ENCODE results near the gene HTR3A.

The HTR3A gene

GRCh38 chr11:113991170-113991569, 16.3 kb downstream of the HTR3A start:
- Histone ChIP-seq H3K4me1 (ENCODE audit: control insufficient read depth, insufficient read depth, low read length) (peaks cover 3% of the 10 kb centered on the region; the same call in 1 of the 2 replicates), H3K36me3 (ENCODE audit: control insufficient read depth, insufficient read depth, low read length) (peaks cover 2% of the 10 kb centered on the region; the same call in 1 of the 2 replicates), H3K9me3 (ENCODE audit: control insufficient read depth, insufficient read depth, low read length) (no peaks in the 10 kb centered on the region), H3K4me3 (ENCODE audit: low read length) (no peak overlapping the region), H3K27ac (ENCODE audit: low read length) (no peak overlapping the region), H3K27me3 (ENCODE audit: control insufficient read depth, insufficient read depth, low read length) (no peaks in the 10 kb centered on the region)
- peak; percentile 43 for DNase-seq (ENCODE audit: low read depth, low spot score)
- WGBS (ENCODE audit: insufficient coverage, insufficient read length): no CpG with 5 or more reads among the region's 4 CpGs

DNA sequence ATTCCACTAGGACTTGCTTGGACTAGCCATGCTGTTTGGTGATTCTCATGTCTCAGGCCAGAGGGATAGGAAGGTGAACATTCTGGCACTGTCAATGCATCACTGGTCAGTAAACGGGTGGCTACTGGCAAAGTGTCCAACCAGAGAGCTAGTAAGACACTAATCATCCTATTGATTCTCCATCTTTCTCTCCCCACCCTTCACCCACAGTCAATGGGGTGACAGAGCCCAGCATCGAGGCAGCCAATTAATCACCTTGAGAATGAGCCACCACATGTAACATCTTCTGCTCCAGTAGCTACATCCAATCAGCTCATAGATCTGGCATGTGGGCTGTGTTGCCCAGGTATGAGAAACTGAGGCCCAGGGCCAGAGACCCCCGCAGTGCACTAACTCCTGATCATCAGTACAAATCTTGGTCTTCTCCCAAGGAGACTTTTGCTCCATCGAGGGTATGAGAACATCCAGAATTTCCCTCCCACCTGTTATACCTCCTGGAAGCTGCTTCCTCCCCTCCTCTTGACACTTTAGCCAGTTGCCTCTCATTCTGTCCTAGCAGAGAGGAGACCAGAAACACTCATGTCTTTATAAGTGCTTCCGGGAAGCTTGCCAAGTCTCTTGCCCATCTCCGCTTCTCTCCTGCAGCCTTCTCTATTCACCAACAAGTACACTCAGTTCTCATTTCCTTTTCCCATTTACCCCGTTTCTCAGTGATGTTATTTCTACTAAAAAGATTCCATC, 17.0 kb downstream of the HTR3A start:
- DNase-seq (ENCODE audit: low read depth, low spot score): no peak
- H3K4me1 ChIP-seq (ENCODE audit: control insufficient read depth, insufficient read depth, low read length): peaks cover 3% of the 10 kb centered on the region; the same call in 1 of the 2 replicates
- no peaks in the 10 kb centered on the region for H3K36me3 ChIP-seq (ENCODE audit: control insufficient read depth, insufficient read depth, low read length)
- no CpG with 5 or more reads among the region's 7 CpGs for WGBS (ENCODE audit: insufficient coverage, insufficient read length)
- H3K27me3 ChIP-seq (ENCODE audit: control insufficient read depth, insufficient read depth, low read length): no peaks in the 10 kb centered on the region
- no peak overlapping the region for H3K27ac ChIP-seq (ENCODE audit: low read length)
- no peak overlapping the region for H3K4me3 ChIP-seq (ENCODE audit: low read length)
- no peaks in the 10 kb centered on the region for H3K9me3 ChIP-seq (ENCODE audit: control insufficient read depth, insufficient read depth, low read length)

DNA sequence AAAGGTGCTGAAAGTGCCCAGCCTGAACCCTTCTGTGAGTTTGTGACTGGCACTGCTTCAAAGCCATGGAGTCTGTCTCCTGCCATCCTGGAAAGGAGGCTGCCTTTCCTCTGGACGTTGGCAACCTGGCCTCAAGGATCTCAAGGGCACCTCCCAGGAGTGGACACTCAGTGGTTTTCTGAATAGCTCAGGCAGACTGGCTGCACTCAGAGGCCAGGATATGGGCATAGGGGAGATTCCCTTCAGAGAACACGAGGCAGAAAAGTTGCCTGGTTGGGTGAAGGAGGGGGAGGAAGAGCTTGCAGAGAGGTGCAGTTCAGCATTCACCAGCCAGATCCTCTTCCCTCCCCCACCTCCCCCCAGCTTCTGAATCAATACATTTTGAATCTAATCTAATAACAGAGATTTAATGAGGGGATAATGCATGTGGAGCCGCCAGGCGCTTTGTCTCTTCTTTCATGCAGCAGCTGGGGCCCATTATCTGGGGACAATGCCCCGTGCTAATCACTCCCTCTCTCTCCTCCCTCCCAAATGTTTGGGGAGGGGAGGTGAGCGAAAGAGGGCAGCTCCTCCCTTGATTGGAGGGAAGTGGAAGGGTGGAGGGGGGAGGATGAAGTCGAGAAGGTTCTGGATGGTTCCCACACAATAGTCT, 17.7 kb downstream of the HTR3A start:
- DNase-seq (ENCODE audit: low read depth, low spot score): no peak
- no peak overlapping the region for H3K4me3 ChIP-seq (ENCODE audit: low read length)
- no CpG with 5 or more reads among the region's 7 CpGs for WGBS (ENCODE audit: insufficient coverage, insufficient read length)

GRCh38 chr11:113994077-113994954, 19.4 kb downstream of the HTR3A start:
- no peak for DNase-seq (ENCODE audit: low read depth, low spot score)
- Histone ChIP-seq H3K27me3 (ENCODE audit: control insufficient read depth, insufficient read depth, low read length) (no peaks in the 10 kb centered on the region), H3K4me3 (ENCODE audit: low read length) (no peak overlapping the region), H3K27ac (ENCODE audit: low read length) (no peak overlapping the region), H3K4me1 (ENCODE audit: control insufficient read depth, insufficient read depth, low read length) (peaks cover 3% of the 10 kb centered on the region), H3K9me3 (ENCODE audit: control insufficient read depth, insufficient read depth, low read length) (no peaks in the 10 kb centered on the region), H3K36me3 (ENCODE audit: control insufficient read depth, insufficient read depth, low read length) (no peaks in the 10 kb centered on the region)
- no CpG with 5 or more reads among the region's 6 CpGs for WGBS (ENCODE audit: insufficient coverage, insufficient read length)

More for the DNA sequence above, 17.7 kb downstream of the HTR3A start:
- Histone ChIP-seq H3K4me1 (ENCODE audit: control insufficient read depth, insufficient read depth, low read length) (peaks cover 3% of the 10 kb centered on the region; the same call in 1 of the 2 replicates), H3K36me3 (ENCODE audit: control insufficient read depth, insufficient read depth, low read length) (no peaks in the 10 kb centered on the region), H3K27me3 (ENCODE audit: control insufficient read depth, insufficient read depth, low read length) (no peaks in the 10 kb centered on the region), H3K27ac (ENCODE audit: low read length) (no peak overlapping the region), H3K9me3 (ENCODE audit: control insufficient read depth, insufficient read depth, low read length) (no peaks in the 10 kb centered on the region)

DNA sequence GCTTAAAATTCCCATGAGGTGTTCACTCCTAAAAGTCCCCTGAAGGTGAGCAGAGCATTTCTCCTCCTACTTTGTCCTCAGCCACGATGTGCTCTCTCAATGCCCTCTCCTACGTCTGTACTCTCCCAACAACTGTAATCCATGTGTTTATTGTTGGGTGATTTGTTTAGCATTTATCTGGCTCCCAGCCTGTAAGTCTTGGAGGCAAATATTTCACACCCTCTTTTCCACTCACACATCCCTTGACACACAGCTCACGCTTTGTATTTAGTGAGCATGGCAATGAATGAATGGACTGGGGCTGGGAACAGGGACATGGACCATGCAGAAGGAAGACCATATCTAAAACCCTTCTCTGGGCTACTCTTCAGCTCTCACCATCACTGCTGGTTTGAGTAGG, 22.6 kb downstream of the HTR3A start:
- no peaks in the 10 kb centered on the region for H3K36me3 ChIP-seq (ENCODE audit: control insufficient read depth, insufficient read depth, low read length)
- H3K4me3 ChIP-seq (ENCODE audit: low read length): no peak overlapping the region
- H3K27ac ChIP-seq (ENCODE audit: low read length): no peak overlapping the region
- DNase-seq (ENCODE audit: low read depth, low spot score): no peak
- WGBS (ENCODE audit: insufficient coverage, insufficient read length): no CpG with 5 or more reads among the region's 3 CpGs
- peaks cover 3% of the 10 kb centered on the region for H3K4me1 ChIP-seq (ENCODE audit: control insufficient read depth, insufficient read depth, low read length)
- H3K27me3 ChIP-seq (ENCODE audit: control insufficient read depth, insufficient read depth, low read length): no peaks in the 10 kb centered on the region
- no peaks in the 10 kb centered on the region for H3K9me3 ChIP-seq (ENCODE audit: control insufficient read depth, insufficient read depth, low read length)

DNA sequence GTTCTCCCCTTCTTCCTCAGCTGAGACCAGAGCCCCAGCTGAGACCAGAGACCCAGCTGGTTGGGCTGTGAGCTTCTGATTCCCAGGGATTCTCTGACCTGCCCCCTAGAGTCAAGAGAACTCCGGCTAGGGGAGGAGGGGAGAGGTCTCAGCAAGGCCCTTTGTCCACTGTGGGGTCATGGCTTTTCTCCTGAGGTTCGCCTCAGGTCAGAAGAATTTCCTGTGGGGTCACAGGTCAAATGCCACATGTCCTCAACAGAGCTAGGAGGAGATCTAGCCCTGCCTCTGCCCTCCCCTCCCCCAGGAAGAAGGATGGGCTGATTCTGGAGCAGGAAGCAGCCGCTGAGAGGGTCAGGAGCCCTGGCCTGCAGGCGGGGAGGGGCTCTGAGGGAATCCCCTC, 23.7 kb downstream of the HTR3A start:
- WGBS (ENCODE audit: insufficient coverage, insufficient read length): no CpG with 5 or more reads among the region's 4 CpGs
- Histone ChIP-seq H3K36me3 (ENCODE audit: control insufficient read depth, insufficient read depth, low read length) (no peaks in the 10 kb centered on the region), H3K9me3 (ENCODE audit: control insufficient read depth, insufficient read depth, low read length) (no peaks in the 10 kb centered on the region), H3K4me1 (ENCODE audit: control insufficient read depth, insufficient read depth, low read length) (peaks cover 3% of the 10 kb centered on the region), H3K27me3 (ENCODE audit: control insufficient read depth, insufficient read depth, low read length) (no peaks in the 10 kb centered on the region), H3K4me3 (ENCODE audit: low read length) (no peak overlapping the region), H3K27ac (ENCODE audit: low read length) (no peak overlapping the region)
- no peak for DNase-seq (ENCODE audit: low read depth, low spot score)

DNA sequence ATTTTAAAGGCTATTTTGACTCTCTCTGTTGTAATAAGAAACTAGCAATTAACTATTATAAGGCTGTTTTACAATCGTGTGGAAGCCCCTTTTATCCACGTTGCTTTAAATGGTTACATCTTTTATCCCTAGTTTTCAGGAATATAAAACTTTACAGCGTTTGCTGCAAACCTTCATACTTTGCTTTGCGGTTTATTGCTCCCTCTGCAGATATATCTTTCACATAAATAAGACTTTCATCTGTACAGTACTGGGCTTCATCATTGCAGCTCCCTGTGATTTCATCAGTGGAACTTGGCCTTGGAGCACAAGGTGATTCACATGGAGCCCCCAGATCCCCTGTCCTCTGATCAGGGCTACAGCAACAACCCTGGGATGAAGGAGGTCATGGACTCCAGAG, 25.6 kb downstream of the HTR3A start:
- WGBS (ENCODE audit: insufficient coverage, insufficient read length): no CpG with 5 or more reads among the region's 4 CpGs
- DNase-seq (ENCODE audit: low read depth, low spot score): no peak
- Histone ChIP-seq H3K27me3 (ENCODE audit: control insufficient read depth, insufficient read depth, low read length) (no peaks in the 10 kb centered on the region), H3K9me3 (ENCODE audit: control insufficient read depth, insufficient read depth, low read length) (no peaks in the 10 kb centered on the region), H3K36me3 (ENCODE audit: control insufficient read depth, insufficient read depth, low read length) (no peaks in the 10 kb centered on the region), H3K27ac (ENCODE audit: low read length) (no peak overlapping the region), H3K4me3 (ENCODE audit: low read length) (no peak overlapping the region), H3K4me1 (ENCODE audit: control insufficient read depth, insufficient read depth, low read length) (no peaks in the 10 kb centered on the region; the same call in 1 of the 2 replicates)

DNA sequence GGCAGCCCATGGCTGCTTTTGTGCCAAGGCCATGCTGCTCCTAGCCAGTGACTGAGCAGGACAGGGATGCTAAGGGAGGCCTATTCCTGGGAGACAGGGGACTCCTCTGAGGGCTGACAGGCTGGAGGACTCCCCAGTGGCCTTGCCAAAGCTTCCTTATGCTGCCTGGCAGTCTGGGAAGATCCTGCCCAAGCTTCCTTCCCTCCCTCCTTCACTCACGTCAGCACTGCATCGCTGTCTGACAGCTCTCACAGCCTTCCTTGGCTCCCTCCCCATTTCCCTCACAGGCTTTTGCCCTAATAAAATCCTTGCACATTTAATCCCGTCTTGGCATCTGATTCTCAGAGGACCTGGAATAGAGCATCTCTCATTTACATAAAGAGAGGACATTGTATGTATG, 26.5 kb downstream of the HTR3A start:
- H3K4me3 ChIP-seq (ENCODE audit: low read length): no peak overlapping the region
- H3K4me1 ChIP-seq (ENCODE audit: control insufficient read depth, insufficient read depth, low read length): no peaks in the 10 kb centered on the region; the same call in 1 of the 2 replicates
- H3K36me3 ChIP-seq (ENCODE audit: control insufficient read depth, insufficient read depth, low read length): no peaks in the 10 kb centered on the region
- H3K27ac ChIP-seq (ENCODE audit: low read length): no peak overlapping the region
- DNase-seq (ENCODE audit: low read depth, low spot score): no peak
- no peaks in the 10 kb centered on the region for H3K27me3 ChIP-seq (ENCODE audit: control insufficient read depth, insufficient read depth, low read length)
- no CpG with 5 or more reads among the region's 3 CpGs for WGBS (ENCODE audit: insufficient coverage, insufficient read length)
- H3K9me3 ChIP-seq (ENCODE audit: control insufficient read depth, insufficient read depth, low read length): no peaks in the 10 kb centered on the region

DNA sequence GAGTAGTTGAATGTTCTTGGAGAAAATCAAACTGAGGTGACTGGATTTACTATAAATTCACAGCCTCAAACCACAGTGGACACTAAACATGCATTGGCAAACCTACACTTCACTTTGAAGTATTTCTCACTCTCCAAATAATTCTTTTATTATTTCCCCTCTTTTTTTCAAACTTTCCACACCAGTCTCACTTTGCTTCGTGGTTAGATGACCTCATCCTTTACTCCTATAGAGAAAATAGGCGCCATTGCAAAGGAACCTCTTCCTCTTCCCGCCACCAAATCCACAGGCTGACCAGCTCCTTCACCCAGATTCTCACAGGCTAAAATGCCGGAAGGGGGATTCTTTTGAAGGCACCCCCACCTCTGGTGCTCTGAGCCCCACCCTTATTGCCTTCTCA, 33.4 kb downstream of the HTR3A start:
- Histone ChIP-seq H3K27ac (ENCODE audit: low read length) (no peak overlapping the region), H3K4me1 (ENCODE audit: control insufficient read depth, insufficient read depth, low read length) (no peaks in the 10 kb centered on the region), H3K4me3 (ENCODE audit: low read length) (no peak overlapping the region), H3K36me3 (ENCODE audit: control insufficient read depth, insufficient read depth, low read length) (no peaks in the 10 kb centered on the region), H3K9me3 (ENCODE audit: control insufficient read depth, insufficient read depth, low read length) (no peaks in the 10 kb centered on the region), H3K27me3 (ENCODE audit: control insufficient read depth, insufficient read depth, low read length) (no peaks in the 10 kb centered on the region)
- 0% methylated on average over 1 of the region's 4 CpGs for WGBS (ENCODE audit: insufficient coverage, insufficient read length)
- no peak for DNase-seq (ENCODE audit: low read depth, low spot score)

GRCh38 chr11:114010931-114011330, 36.0 kb downstream of the HTR3A start:
- H3K27me3 ChIP-seq (ENCODE audit: control insufficient read depth, insufficient read depth, low read length): no peaks in the 10 kb centered on the region
- no peaks in the 10 kb centered on the region for H3K9me3 ChIP-seq (ENCODE audit: control insufficient read depth, insufficient read depth, low read length)
- H3K27ac ChIP-seq (ENCODE audit: low read length): no peak overlapping the region
- no peak for DNase-seq (ENCODE audit: low read depth, low spot score)
- no peak overlapping the region for H3K4me3 ChIP-seq (ENCODE audit: low read length)
- WGBS (ENCODE audit: insufficient coverage, insufficient read length): no CpG with 5 or more reads among the region's 4 CpGs
- no peaks in the 10 kb centered on the region for H3K36me3 ChIP-seq (ENCODE audit: control insufficient read depth, insufficient read depth, low read length)
- H3K4me1 ChIP-seq (ENCODE audit: control insufficient read depth, insufficient read depth, low read length): no peaks in the 10 kb centered on the region
